SK-N-SH treated with all-trans-retinoic acid at 6 μM for 48 hours (cell line): Measurements from ENCODE around the gene HCFC1R1.

Experiments used
- ATAC-seq: fragments of 200-7000 bp; cut with Tn5 transposase; 3 replicates; pipeline ENCODE4 v1.9.1; 2020; ENCODE audit warnings: mild to moderate bottlenecking, moderate library complexity
- ARNTL ChIP-seq: fragments of 450-650 bp; formaldehyde crosslinking; IDR thresholded peaks from 2 replicates; pipeline ENCODE4 v1.5.0; 2020; ENCODE audit warnings: low read depth, mild to moderate bottlenecking, moderate library complexity, borderline replicate concordance
- BACH2 ChIP-seq: fragments of 250-450 bp; sonication (Bioruptor Pico); IDR thresholded peaks from 2 replicates; pipeline ENCODE4 v1.9.0; 2021; ENCODE audit warnings: mild to moderate bottlenecking, borderline replicate concordance
- CREB5 ChIP-seq: fragments of 250-450 bp; sonication (Bioruptor Pico); IDR thresholded peaks from 2 replicates; pipeline ENCODE4 v1.5.1; 2020; ENCODE audit warnings: low read depth, mild to moderate bottlenecking, moderate library complexity
- CSDC2 ChIP-seq: fragments of 250-450 bp; sonication (Bioruptor Pico); IDR thresholded peaks from 2 replicates; pipeline ENCODE4 v1.5.0; 2020; ENCODE audit warnings: mild to moderate bottlenecking, moderate library complexity
- ESRRG ChIP-seq: fragments of 250-450 bp; sonication (Bioruptor Pico); IDR thresholded peaks from 2 replicates; pipeline ENCODE4 v1.6.1; 2021; ENCODE audit warnings: mild to moderate bottlenecking
- GLIS3 ChIP-seq: fragments of 250-450 bp; sonication (Bioruptor Pico); IDR thresholded peaks from 2 replicates; pipeline ENCODE4 v1.5.0; 2020; ENCODE audit warnings: mild to moderate bottlenecking, moderate library complexity
- ISL1 ChIP-seq: fragments of 250-450 bp; sonication (Bioruptor Pico); IDR thresholded peaks from 2 replicates; pipeline ENCODE4 v2.1.2; 2022; ENCODE audit warnings: mild to moderate bottlenecking, moderate library complexity
- OSR1 ChIP-seq: fragments of 250-450 bp; sonication (Bioruptor Pico); IDR thresholded peaks from 2 replicates; pipeline ENCODE4 v1.8.0; 2022; ENCODE audit warnings: moderate library complexity, mild to moderate bottlenecking, inconsistent platforms
- PPARA ChIP-seq: fragments of 250-450 bp; sonication (Bioruptor Pico); IDR thresholded peaks from 2 replicates; pipeline ENCODE4 v1.5.0; 2020; ENCODE audit warnings: mild to moderate bottlenecking, borderline replicate concordance
- RARB ChIP-seq: fragments of 250-450 bp; sonication (Bioruptor Pico); IDR thresholded peaks from 2 replicates; pipeline ENCODE4 v1.8.0; 2021; ENCODE audit warnings: mild to moderate bottlenecking, moderate library complexity
- SNAI2 ChIP-seq: fragments of 250-450 bp; sonication (Bioruptor Pico); IDR thresholded peaks from 2 replicates; pipeline ENCODE4 v1.5.0; 2020; ENCODE audit warnings: mild to moderate bottlenecking, moderate library complexity
- TCF4 ChIP-seq: fragments of 250-450 bp; sonication (Bioruptor Pico); IDR thresholded peaks from 2 replicates; pipeline ENCODE4 v1.8.0; 2021; ENCODE audit warnings: mild to moderate bottlenecking, moderate library complexity, borderline replicate concordance
- ZC3H10 ChIP-seq: fragments of 250-450 bp; sonication (Bioruptor Pico); IDR thresholded peaks from 2 replicates; pipeline ENCODE4 v1.5.1; 2021; ENCODE audit warnings: mild to moderate bottlenecking, moderate library complexity
- ZFP3 ChIP-seq: fragments of 250-450 bp; sonication (Bioruptor Pico); IDR thresholded peaks from 2 replicates; pipeline ENCODE4 v1.5.0; 2020; ENCODE audit warnings: mild to moderate bottlenecking, moderate library complexity
- ZFP30 ChIP-seq: fragments of 450-650 bp; formaldehyde crosslinking; IDR thresholded peaks from 2 replicates; pipeline ENCODE4 v1.5.0; 2022; ENCODE audit warnings: mild to moderate bottlenecking, moderate library complexity
- ZNF565 ChIP-seq: fragments of 450-650 bp; formaldehyde crosslinking; conservative IDR thresholded peaks from 2 replicates; pipeline ENCODE4 v1.5.0; 2020; ENCODE audit warnings: low read depth, mild to moderate bottlenecking, moderate library complexity
- ZNF8 ChIP-seq: fragments of 450-650 bp; formaldehyde crosslinking; IDR thresholded peaks from 2 replicates; pipeline ENCODE4 v1.5.0; 2020; ENCODE audit warnings: mild to moderate bottlenecking, moderate library complexity
- TF ChIP-seq, protein P1 (sequence below): fragments of 250-450 bp; sonication (Bioruptor Pico); IDR thresholded peaks from 2 replicates; pipeline ENCODE4 v1.5.0; 2020; ENCODE audit warnings: mild to moderate bottlenecking, moderate library complexity
- TF ChIP-seq, protein P2 (sequence below): fragments of 250-450 bp; sonication (Bioruptor Pico); IDR thresholded peaks from 2 replicates; pipeline ENCODE4 v1.5.1; 2021; ENCODE audit warnings: mild to moderate bottlenecking, moderate library complexity
- TF ChIP-seq, protein P3 (sequence below): fragments of 250-450 bp; sonication (Bioruptor Pico); IDR thresholded peaks from 2 replicates; pipeline ENCODE4 v1.8.0; 2021; ENCODE audit warnings: low read depth, mild to moderate bottlenecking, moderate library complexity, borderline replicate concordance

The HCFC1R1 gene

GRCh38 chr16:3009568-3010390, 14.0 kb downstream of the HCFC1R1 start:
- TF ChIP-seq SNAI2 (CRISPR knock-in tag) (no peak), ZFP3 (no peak), CSDC2 (CRISPR knock-in tag) (no peak), CREB5 (no peak), GLIS3 (no peak), ZNF8 (CRISPR knock-in tag) (no peak), RARB (no peak), ISL1 (no peak), ESRRG (CRISPR knock-in tag) (no peak), BACH2 (no peak)
- TF ChIP-seq, protein P1, sequence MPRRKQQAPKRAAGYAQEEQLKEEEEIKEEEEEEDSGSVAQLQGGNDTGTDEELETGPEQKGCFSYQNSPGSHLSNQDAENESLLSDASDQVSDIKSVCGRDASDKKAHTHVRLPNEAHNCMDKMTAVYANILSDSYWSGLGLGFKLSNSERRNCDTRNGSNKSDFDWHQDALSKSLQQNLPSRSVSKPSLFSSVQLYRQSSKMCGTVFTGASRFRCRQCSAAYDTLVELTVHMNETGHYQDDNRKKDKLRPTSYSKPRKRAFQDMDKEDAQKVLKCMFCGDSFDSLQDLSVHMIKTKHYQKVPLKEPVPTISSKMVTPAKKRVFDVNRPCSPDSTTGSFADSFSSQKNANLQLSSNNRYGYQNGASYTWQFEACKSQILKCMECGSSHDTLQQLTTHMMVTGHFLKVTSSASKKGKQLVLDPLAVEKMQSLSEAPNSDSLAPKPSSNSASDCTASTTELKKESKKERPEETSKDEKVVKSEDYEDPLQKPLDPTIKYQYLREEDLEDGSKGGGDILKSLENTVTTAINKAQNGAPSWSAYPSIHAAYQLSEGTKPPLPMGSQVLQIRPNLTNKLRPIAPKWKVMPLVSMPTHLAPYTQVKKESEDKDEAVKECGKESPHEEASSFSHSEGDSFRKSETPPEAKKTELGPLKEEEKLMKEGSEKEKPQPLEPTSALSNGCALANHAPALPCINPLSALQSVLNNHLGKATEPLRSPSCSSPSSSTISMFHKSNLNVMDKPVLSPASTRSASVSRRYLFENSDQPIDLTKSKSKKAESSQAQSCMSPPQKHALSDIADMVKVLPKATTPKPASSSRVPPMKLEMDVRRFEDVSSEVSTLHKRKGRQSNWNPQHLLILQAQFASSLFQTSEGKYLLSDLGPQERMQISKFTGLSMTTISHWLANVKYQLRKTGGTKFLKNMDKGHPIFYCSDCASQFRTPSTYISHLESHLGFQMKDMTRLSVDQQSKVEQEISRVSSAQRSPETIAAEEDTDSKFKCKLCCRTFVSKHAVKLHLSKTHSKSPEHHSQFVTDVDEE (CRISPR knock-in tag) = no peak
- TF ChIP-seq, protein P2, sequence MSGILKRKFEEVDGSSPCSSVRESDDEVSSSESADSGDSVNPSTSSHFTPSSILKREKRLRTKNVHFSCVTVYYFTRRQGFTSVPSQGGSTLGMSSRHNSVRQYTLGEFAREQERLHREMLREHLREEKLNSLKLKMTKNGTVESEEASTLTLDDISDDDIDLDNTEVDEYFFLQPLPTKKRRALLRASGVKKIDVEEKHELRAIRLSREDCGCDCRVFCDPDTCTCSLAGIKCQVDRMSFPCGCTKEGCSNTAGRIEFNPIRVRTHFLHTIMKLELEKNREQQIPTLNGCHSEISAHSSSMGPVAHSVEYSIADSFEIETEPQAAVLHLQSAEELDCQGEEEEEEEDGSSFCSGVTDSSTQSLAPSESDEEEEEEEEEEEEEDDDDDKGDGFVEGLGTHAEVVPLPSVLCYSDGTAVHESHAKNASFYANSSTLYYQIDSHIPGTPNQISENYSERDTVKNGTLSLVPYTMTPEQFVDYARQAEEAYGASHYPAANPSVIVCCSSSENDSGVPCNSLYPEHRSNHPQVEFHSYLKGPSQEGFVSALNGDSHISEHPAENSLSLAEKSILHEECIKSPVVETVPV (CRISPR knock-in tag) = no peak
- TF ChIP-seq, all 23 proteins: peak for 0

DNA sequence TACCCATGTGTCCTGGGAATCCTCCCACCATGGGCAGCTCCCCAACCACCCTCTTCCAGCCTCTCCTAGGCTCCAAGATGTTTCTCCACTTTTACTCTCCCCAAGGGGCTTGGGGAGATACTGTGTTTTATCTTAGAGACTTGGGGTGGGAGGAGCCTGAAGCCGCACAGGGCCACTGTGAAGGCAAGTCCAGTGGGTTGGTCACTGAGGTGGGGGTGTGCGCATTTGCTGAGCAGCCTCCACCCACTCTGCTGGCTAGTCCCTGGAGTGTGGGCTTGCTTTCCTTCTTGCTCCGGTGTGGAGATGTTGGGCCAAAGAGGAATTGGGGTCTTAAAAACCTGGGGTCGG, 15.1 kb downstream of the HCFC1R1 start:
- TF ChIP-seq SNAI2 (CRISPR knock-in tag) = no peak
- no peak for TF ChIP-seq RARB
- no peak for TF ChIP-seq ZNF565 (CRISPR knock-in tag)
- TF ChIP-seq, protein P2 (CRISPR knock-in tag) = no peak
- TF ChIP-seq ZC3H10 (CRISPR knock-in tag) = no peak
- TF ChIP-seq ESRRG (CRISPR knock-in tag) = no peak
- no peak for TF ChIP-seq ARNTL (CRISPR knock-in tag)
- TF ChIP-seq, protein P1 (CRISPR knock-in tag) = no peak
- no peak for TF ChIP-seq BACH2
- TF ChIP-seq, protein P3, sequence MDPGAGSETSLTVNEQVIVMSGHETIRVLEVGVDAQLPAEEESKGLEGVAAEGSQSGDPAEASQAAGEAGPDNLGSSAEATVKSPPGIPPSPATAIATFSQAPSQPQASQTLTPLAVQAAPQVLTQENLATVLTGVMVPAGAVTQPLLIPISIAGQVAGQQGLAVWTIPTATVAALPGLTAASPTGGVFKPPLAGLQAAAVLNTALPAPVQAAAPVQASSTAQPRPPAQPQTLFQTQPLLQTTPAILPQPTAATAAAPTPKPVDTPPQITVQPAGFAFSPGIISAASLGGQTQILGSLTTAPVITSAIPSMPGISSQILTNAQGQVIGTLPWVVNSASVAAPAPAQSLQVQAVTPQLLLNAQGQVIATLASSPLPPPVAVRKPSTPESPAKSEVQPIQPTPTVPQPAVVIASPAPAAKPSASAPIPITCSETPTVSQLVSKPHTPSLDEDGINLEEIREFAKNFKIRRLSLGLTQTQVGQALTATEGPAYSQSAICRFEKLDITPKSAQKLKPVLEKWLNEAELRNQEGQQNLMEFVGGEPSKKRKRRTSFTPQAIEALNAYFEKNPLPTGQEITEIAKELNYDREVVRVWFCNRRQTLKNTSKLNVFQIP (CRISPR knock-in tag) = no peak
- TF ChIP-seq OSR1 (CRISPR knock-in tag) = no peak
- no peak for TF ChIP-seq ZFP30 (CRISPR knock-in tag)
- no peak for TF ChIP-seq ZNF8 (CRISPR knock-in tag)
- no peak for TF ChIP-seq CREB5
- no peak for TF ChIP-seq CSDC2 (CRISPR knock-in tag)
- TF ChIP-seq ISL1 = no peak
- TF ChIP-seq TCF4 = no peak
- no peak for TF ChIP-seq PPARA (CRISPR knock-in tag)
- TF ChIP-seq, all 23 proteins: peak for 0
- ATAC-seq = no peak

More at GRCh38 chr16:3009568-3010390, 14.0 kb downstream of the HCFC1R1 start:
- peak; percentile 14; the same call in 2 of the 3 replicates for ATAC-seq
